Measurements from ENCODE around the gene PPP1R12B.
A peak's percentile ranks its signal among the peaks of the same experiment; 100 is the strongest.

Gene PPP1R12B

GRCh38 chr1:202348509-202349205 lies at the start of gene PPP1R12B:
Gene PPP1R12B (plus strand): TSS chr1:202348699. CDS start chr1:202348852, 153 bp downstream.
- peak; percentile 100 for DNase-seq (ENCODE audit: low read depth)

- DNase-seq (ENCODE audit: low read depth), result no peak
These were observed 46.3 kb upstream of the PPP1R12B start for GRCh38 chr1:202302166-202302565.

GRCh38 chr1:202304375-202304774 lies 44.1 kb upstream of the PPP1R12B start:
- no peak for DNase-seq (ENCODE audit: low read depth)

- DNase-seq (ENCODE audit: low read depth), result no peak
These were observed 43.3 kb upstream of the PPP1R12B start for GRCh38 chr1:202305168-202305567.

GRCh38 chr1:202306535-202307345 lies 41.8 kb upstream of the PPP1R12B start:
- DNase-seq (ENCODE audit: low read depth), result no peak

GRCh38 chr1:202310071-202310725 lies 38.3 kb upstream of the PPP1R12B start:
- no peak for DNase-seq (ENCODE audit: low read depth)

GRCh38 chr1:202310746-202311145 lies 37.8 kb upstream of the PPP1R12B start:
- no peak for DNase-seq (ENCODE audit: low read depth)

GRCh38 chr1:202311875-202312635 lies 36.4 kb upstream of the PPP1R12B start:
- DNase-seq (ENCODE audit: low read depth), result no peak

- peak; percentile 73 for DNase-seq (ENCODE audit: low read depth)
These were observed 32.8 kb upstream of the PPP1R12B start for GRCh38 chr1:202315576-202316168.

- no peak for DNase-seq (ENCODE audit: low read depth)
These were observed 32.3 kb upstream of the PPP1R12B start for GRCh38 chr1:202316186-202316585.

- no peak for DNase-seq (ENCODE audit: low read depth)
These were observed 30.3 kb upstream of the PPP1R12B start for GRCh38 chr1:202317941-202318925.

- no peak for DNase-seq (ENCODE audit: low read depth)
These were observed 29.0 kb upstream of the PPP1R12B start for GRCh38 chr1:202319381-202320080.

- DNase-seq (ENCODE audit: low read depth), result no peak
These were observed 28.5 kb upstream of the PPP1R12B start for GRCh38 chr1:202320081-202320405.

GRCh38 chr1:202323731-202324130 lies 24.8 kb upstream of the PPP1R12B start:
- DNase-seq (ENCODE audit: low read depth), result no peak

GRCh38 chr1:202324646-202325045 lies 23.9 kb upstream of the PPP1R12B start:
- DNase-seq (ENCODE audit: low read depth), result no peak

- DNase-seq (ENCODE audit: low read depth), result no peak
These were observed 18.6 kb upstream of the PPP1R12B start for GRCh38 chr1:202329891-202330290.

GRCh38 chr1:202333861-202334260 lies 14.6 kb upstream of the PPP1R12B start:
- DNase-seq (ENCODE audit: low read depth), result peak; percentile 20

- peak; percentile 59 for DNase-seq (ENCODE audit: low read depth)
These were observed 4.7 kb upstream of the PPP1R12B start for GRCh38 chr1:202343652-202344349.

GRCh38 chr1:202348005-202348508 lies 442 bp upstream of the PPP1R12B start:
- no peak for DNase-seq (ENCODE audit: low read depth)
